Tibial artery (tissue), 4 donors: ENCODE data around the gene SMG7.

Experiments used
- DNase-seq, 2 donors: peaks; one replicate each; pipeline ENCODE4 v3.0.0-alpha.2; 2019
- H3K27ac ChIP-seq, 2 donors: fragments of 200-600 bp; sonication (generic) in 1 of 2; 1 replicate in 1 of 2; 2 replicates in 1 of 2; pipeline ENCODE4 v1.5.1; 2018 to 2019; ENCODE audit warnings: mild to moderate bottlenecking in 1 of 2
- H3K27me3 ChIP-seq, 2 donors: fragments of 200-600 bp; sonication (generic) in 1 of 2; one replicate each; pipeline versions ENCODE4 v1.5.1 to v1.6.0; 2016 to 2019
- H3K36me3 ChIP-seq, 3 donors: fragments of 200-600 bp; sonication (generic) in 2 of 3; one replicate each; pipeline ENCODE4 v1.5.1; 2016 to 2019; ENCODE audit warnings: mild to moderate bottlenecking in 2 of 3
- H3K4me1 ChIP-seq, 4 donors: fragments of 200-600 bp; sonication (generic) in 2 of 4; 1 replicate in 3 of 4; 2 replicates in 1 of 4; pipeline ENCODE4 v1.5.1; 2016 to 2019
- H3K4me3 ChIP-seq, 2 donors: fragments of 200-600 bp; sonication (generic) in 1 of 2; 1 replicate in 1 of 2; 2 replicates in 1 of 2; pipeline ENCODE4 v1.5.1; 2018 to 2019; ENCODE audit warnings: mild to moderate bottlenecking in 2 of 2
- H3K9me3 ChIP-seq, 3 donors: fragments of 200-600 bp; sonication (generic) in 1 of 3; one replicate each; pipeline ENCODE4 v1.5.1; 2016 to 2019
- CTCF ChIP-seq, 2 experiments: fragments of 200-600 bp in 1 of 2; fragments of 450-650 bp in 1 of 2; IDR thresholded peaks; one replicate each; pipeline ENCODE4 v1.5.1; 2017 to 2019; ENCODE audit warnings: antibody characterized with exemption in 2 of 2, mild to moderate bottlenecking in 1 of 2, moderate library complexity in 1 of 2
- intact Hi-C: fragments of 100-400 bp; cut with DNase I; formaldehyde crosslinking; loops from one replicate; pipeline ENCODE4 v1.15.0; 2023; ENCODE audit warnings: low total_unique reads

Gene SMG7

GRCh38 chr1:183449223-183449770, 23.0 kb upstream of the SMG7 start:
- Histone ChIP-seq H3K9me3 (no peaks in the 10 kb centered on the region), H3K27ac (no peak overlapping the region), H3K4me1 (peaks cover 0 to 4% (median 0%) of the 10 kb centered on the region in 4 donors), H3K4me3 (no peak overlapping the region), H3K27me3 (no peaks in the 10 kb centered on the region), H3K36me3 (no peaks in the 10 kb centered on the region)
- intact Hi-C loops: no loop called here
- no peak for TF ChIP-seq CTCF (IDR thresholded peaks at IDR 0.05)
- DNase-seq: no peak

GRCh38 chr1:183450093-183450492, 22.2 kb upstream of the SMG7 start:
- H3K4me3 ChIP-seq: no peak overlapping the region
- no peaks in the 10 kb centered on the region for H3K36me3 ChIP-seq
- peaks cover 0 to 4% (median 0%) of the 10 kb centered on the region in 4 donors for H3K4me1 ChIP-seq
- no peak for TF ChIP-seq CTCF (IDR thresholded peaks at IDR 0.05)
- no peak for DNase-seq
- H3K9me3 ChIP-seq: no peaks in the 10 kb centered on the region
- H3K27me3 ChIP-seq: no peaks in the 10 kb centered on the region
- intact Hi-C loops: no loop called here
- no peak overlapping the region for H3K27ac ChIP-seq

GRCh38 chr1:183454377-183454776, 17.9 kb upstream of the SMG7 start:
- peaks cover 0 to 4% (median 0%) of the 10 kb centered on the region in 4 donors for H3K4me1 ChIP-seq
- H3K4me3 ChIP-seq: no peak overlapping the region
- intact Hi-C loops: no loop called here
- no peaks in the 10 kb centered on the region for H3K36me3 ChIP-seq
- no peak overlapping the region for H3K27ac ChIP-seq
- H3K27me3 ChIP-seq: no peaks in the 10 kb centered on the region
- DNase-seq: no peak
- TF ChIP-seq CTCF (IDR thresholded peaks at IDR 0.05): no peak
- no peaks in the 10 kb centered on the region for H3K9me3 ChIP-seq

- Histone ChIP-seq H3K27me3 (no peaks in the 10 kb centered on the region), H3K36me3 (no peaks in the 10 kb centered on the region), H3K9me3 (no peaks in the 10 kb centered on the region), H3K4me1 (peaks cover 0 to 4% (median 0%) of the 10 kb centered on the region in 4 donors), H3K4me3 (no peak overlapping the region), H3K27ac (no peak overlapping the region)
- no peak for DNase-seq
- intact Hi-C loops: no loop called here
- no peak for TF ChIP-seq CTCF (IDR thresholded peaks at IDR 0.05)
Observed at GRCh38 chr1:183456826-183457225, 15.5 kb upstream of the SMG7 start.

- Histone ChIP-seq H3K36me3 (no peaks in the 10 kb centered on the region), H3K27me3 (no peaks in the 10 kb centered on the region), H3K27ac (no peak overlapping the region), H3K9me3 (no peaks in the 10 kb centered on the region), H3K4me1 (peaks cover 0 to 4% (median 0%) of the 10 kb centered on the region in 4 donors), H3K4me3 (no peak overlapping the region)
- TF ChIP-seq CTCF (IDR thresholded peaks at IDR 0.05): no peak
- intact Hi-C loops: no loop called here
- DNase-seq: no peak
Observed at GRCh38 chr1:183457449-183457848, 14.8 kb upstream of the SMG7 start.

- Histone ChIP-seq H3K36me3 (no peaks in the 10 kb centered on the region), H3K4me3 (no peak overlapping the region), H3K4me1 (no peaks in the 10 kb centered on the region), H3K27me3 (peaks cover 0 to 5% of the 10 kb centered on the region in 2 donors), H3K9me3 (no peaks in the 10 kb centered on the region), H3K27ac (no peak overlapping the region)
- DNase-seq: no peak
- intact Hi-C loops: no loop called here
- TF ChIP-seq CTCF (IDR thresholded peaks at IDR 0.05): no peak
Observed at GRCh38 chr1:183460596-183460995, 11.7 kb upstream of the SMG7 start.
